Suprapubic skin (tissue), 4 donors: Measurements from ENCODE around the gene NBEA.

ENCODE experiments used
- CTCF ChIP-seq, 2 donors: fragments of 200-600 bp in 1 of 2; fragments of 450-650 bp in 1 of 2; sonication (generic) in 1 of 2; IDR thresholded peaks; one replicate each; pipeline ENCODE4 v1.5.1; 2016 to 2019; ENCODE audit warnings: antibody characterized with exemption in 2 of 2, mild to moderate bottlenecking in 1 of 2, moderate library complexity in 1 of 2
- EP300 ChIP-seq: sonication (generic); formaldehyde crosslinking; IDR thresholded peaks from one replicate; pipeline ENCODE4 v1.6.1; 2017; ENCODE audit warnings: antibody characterized with exemption
- POLR2A ChIP-seq, 2 donors: fragments of 450-650 bp; IDR thresholded peaks; one replicate each; pipeline ENCODE4 v1.6.1; 2017; ENCODE audit warnings: antibody characterized with exemption in 2 of 2, mild to moderate bottlenecking in 2 of 2, moderate library complexity in 2 of 2
- POLR2AphosphoS5 ChIP-seq, 3 donors: sonication (generic); formaldehyde crosslinking; IDR thresholded peaks; one replicate each; pipeline ENCODE4 v1.6.1; 2017; ENCODE audit warnings: antibody characterized with exemption in 3 of 3

- TF ChIP-seq CTCF (IDR thresholded peaks at IDR 0.05) (no peak), POLR2A (IDR thresholded peaks at IDR 0.05) (no peak), EP300 (no peak), POLR2AphosphoS5 (IDR thresholded peaks at IDR 0.05) (no peak)
Observed at GRCh38 chr13:35354882-35355281, 412.8 kb downstream of the NBEA start.
